Measurements from ENCODE around the gene ACADL.
A peak's percentile ranks its signal among the peaks of the same experiment; 100 is the strongest.

Gene ACADL

DNA sequence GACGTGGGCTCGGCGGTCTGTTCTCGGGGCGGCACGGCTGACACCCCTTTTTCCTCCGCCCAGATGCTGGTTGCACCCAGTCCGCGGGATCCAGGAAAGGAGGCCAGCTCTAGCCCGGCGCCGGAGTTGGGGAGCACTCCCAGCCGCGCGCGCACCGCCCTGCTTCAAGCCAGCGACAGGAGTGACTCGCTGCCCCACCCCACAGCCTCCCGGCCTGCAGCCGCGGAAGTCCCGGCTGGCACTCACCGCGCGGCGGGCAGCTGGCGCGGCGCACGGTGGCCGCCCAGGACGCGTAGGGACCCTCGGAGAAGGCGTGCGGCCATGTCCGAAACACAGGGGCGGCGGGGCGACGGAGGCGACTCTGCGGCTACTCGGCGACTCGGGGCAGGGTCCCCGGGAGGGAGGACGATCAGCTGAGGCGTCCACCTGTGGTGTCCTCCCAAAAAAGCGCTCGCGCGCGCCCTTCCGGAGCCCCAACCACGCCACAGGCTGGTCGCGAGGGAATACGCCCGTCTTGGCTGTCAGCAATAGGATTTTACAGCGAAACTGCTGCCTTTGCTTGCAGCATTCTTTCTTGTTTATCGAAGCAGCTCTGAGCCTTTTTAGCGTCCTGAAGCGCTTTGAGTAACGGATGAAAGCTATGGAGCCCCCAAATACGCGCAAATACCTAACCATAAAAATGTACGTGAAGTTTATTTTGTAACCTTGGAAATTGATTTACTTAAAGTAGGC is at the start of gene ACADL:
Gene ACADL (minus strand): TSS at position 507 of the 732 bp plus-strand sequence. CDS start 184 bp downstream, at position 323.
- DNase-seq: peak; percentile 5

GRCh38 chr2:210271300-210271699 is 46.1 kb upstream of the ACADL start:
- DNase-seq: no peak

DNA sequence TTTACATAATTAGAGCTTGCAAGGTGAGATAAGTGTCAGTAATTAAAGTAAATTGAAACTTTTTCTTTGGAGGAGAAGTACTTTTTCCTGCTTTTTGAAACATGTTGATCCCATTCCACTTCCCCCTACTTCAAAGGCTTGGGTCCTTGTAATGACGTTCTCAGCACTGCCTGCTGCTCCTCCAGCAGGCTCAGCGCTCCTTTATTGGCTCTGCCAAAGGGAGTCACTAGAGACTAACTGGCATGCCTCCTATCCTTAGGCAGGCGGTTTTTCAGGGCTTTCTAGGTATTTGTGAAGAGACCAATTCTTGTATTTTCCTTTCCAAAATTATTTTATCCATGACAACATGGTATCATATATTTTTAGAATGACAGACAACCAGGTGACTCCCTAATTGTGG is 43.9 kb upstream of the ACADL start:
- DNase-seq: no peak

GRCh38 chr2:210268281-210268680 is 43.0 kb upstream of the ACADL start:
- DNase-seq: no peak

DNA sequence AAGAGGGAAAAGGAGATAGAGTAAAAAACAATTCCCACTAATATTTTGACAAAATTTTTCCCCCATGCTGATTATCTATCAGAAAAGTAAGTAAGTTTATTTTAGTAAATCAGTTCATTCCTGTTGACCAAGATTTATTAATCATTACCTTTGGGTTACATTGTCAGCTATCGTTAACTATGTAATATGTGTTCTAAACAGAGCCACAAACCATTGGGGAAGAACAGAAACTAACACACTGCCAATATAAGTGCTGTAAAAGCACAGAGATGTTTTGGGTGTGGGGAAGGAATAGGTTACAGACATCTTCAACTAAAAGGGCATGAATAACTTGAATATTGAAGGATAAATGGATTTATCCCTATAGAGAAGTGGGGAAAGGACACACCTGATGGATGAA is 42.5 kb upstream of the ACADL start:
- no peak for DNase-seq

- DNase-seq: no peak
Measured at GRCh38 chr2:210264282-210264681, 39.0 kb upstream of the ACADL start.

DNA sequence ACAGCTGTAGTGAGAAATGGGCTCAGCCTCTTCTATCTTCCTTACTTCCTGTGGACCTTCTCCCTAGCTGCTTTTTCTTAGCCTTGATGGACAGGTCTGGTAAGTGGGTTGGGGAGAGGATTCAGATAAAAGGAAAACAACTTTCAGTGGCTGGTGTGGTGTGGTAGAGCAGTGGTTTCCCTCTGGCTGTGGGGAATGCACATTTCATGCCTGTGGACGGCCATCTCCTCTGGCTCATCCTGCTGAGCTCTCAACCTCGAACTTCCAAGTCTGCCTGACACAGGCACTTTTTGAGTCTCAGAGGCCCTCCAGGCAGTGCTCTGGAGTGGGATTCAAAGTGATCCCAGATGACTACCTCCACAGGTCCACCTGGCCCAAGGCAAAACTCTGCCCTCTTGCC is 38.6 kb upstream of the ACADL start:
- DNase-seq: no peak

DNA sequence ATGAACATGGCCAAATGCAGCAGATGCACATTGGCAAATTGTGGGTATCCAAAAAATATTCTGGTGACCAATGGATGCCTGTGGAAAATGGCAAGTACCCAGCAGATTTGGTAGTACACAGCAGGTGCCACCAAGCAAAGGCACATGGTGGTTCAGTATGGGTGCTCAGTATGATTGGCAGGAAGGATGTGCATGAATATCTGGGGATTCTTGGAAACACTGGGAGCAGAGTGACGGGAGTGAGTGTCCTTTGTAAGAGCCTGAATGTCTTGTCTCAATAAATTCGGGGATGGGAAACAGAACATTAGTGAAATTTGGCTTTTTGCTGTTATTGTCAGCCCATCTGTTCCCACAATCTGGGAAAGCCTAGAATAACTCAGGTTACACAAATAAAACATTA is 36.8 kb upstream of the ACADL start:
- no peak for DNase-seq

DNA sequence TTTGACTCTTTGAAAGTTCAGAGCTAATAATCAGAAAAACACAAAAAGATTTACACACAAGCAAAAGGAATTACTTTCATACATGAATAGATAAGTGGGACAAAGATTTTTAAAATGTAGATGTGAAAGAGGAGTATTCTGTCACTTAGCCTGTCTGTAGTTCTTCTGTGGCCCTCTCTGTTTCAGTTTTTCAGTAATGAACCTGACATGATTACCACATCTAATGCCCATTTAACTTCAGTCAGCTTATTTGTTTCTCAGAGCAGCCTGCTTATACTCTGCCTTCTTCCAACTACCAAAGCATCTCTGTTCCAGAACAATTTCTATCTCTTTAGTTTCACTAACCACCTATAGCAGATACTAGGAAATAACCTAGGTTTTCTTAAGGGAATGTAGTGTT is 34.4 kb upstream of the ACADL start:
- DNase-seq: no peak

DNA sequence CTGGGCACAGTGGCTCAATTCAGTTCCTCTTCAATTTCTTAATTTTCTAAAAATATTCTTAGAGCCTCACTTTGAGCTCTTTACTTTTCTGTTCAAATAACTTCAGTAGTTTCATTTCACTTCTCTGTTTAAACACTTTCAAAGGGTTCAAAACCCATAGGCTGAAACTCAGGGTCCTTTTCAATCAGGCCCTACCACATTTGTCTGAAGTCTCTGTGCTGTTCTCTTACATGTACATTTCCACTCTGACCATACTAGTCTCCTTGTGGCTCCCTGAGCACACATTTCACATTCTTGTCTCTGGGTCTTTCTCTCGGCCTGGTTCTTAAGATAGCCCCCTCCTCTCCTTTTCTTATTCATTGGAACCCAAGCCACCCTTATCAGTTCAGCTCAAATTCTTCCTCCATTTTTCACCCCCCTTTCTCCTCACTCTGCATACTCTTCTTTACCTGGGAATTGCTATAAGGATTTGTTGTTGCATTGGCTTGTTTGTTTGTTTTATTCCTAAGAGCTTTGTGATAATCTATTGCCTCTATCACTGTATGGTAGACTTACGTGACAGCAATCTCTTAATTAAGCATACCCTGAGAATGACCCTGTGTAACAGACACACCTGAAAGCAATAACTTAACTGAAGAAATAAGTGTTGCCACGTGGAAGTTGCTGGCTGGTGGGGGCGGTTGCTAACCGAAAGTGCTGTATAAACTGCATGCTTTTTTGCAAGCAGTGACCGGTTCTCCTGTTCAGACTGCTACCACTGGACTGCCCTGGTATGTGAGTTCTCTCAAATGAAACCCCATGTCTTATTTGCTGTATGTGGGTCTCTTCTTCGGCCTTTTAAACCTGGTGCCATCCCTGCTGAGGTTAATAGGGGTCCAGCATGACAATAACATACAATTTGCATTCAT is 27.7 kb upstream of the ACADL start:
- DNase-seq: no peak

- DNase-seq: no peak
Measured at GRCh38 chr2:210250622-210251021, 25.4 kb upstream of the ACADL start.

- DNase-seq: no peak
Measured at GRCh38 chr2:210233487-210233886, 8.2 kb upstream of the ACADL start.

DNA sequence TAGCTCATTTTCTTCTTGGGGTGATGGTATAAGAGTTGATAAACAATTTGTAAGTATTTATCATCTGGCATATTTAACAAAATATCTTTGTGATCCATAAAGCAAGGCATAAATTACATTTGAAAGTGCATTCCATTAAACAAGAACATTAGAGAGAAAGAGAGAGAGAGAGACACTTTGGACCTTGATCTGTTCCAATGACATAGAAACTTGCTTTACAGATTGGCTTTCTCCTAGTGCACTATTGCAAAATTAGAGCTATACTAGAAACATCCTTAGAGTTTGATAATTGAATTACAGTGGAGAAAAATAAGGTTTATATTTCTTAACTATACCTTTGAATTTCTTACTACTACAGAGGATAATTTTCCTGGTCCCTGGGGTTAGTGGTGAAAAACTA is 5.7 kb upstream of the ACADL start:
- no peak for DNase-seq

- DNase-seq: no peak
Measured at GRCh38 chr2:210230518-210230917, 5.3 kb upstream of the ACADL start.

DNA sequence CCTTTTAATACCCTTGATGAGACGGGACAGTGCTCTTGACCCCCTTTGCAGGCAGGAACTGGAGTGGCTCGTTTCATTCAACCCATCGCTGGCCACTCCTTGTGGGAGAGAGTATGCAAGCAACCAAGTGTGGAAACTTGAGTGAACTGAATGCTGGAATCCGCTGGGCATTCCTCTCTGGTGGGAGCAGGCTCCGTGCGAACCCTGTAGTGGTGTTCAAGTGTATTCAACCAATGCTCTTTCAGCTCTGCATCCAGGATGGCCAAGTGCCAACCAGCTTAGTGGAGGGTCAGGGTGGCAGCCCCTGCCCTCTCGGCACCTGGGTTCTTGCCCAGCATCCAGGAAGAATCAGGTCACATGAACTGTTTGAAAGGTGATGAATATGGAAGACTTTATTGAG is 3.3 kb upstream of the ACADL start:
- DNase-seq: no peak

- no peak for DNase-seq
Measured at GRCh38 chr2:210227290-210228088, 2.2 kb upstream of the ACADL start.

DNA sequence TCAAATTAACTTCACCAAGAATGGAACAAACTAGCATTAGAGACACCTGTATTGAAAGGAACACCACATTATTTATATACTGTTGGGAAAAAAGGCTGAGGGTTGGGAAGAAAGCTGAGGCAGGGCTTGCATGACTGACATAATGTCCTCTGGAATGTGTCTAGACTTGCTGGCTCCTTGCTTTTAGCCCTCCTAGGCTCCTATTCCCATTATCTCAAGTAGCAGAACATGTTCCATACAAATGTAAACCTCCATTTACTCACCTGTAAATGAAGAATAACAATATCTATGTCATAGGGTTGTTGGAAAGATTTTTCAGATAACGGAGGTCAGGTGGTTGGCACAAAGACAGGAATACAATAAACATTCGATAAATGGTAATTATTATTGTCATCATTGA is 976 bp upstream of the ACADL start:
- no peak for DNase-seq

- DNase-seq: no peak
Measured at GRCh38 chr2:210224591-210224940, 681 bp downstream of the ACADL start.

- no peak for DNase-seq
Measured at GRCh38 chr2:210215120-210215519, 10.1 kb downstream of the ACADL start.

GRCh38 chr2:210210185-210210584 is 15.1 kb downstream of the ACADL start:
- DNase-seq: no peak

DNA sequence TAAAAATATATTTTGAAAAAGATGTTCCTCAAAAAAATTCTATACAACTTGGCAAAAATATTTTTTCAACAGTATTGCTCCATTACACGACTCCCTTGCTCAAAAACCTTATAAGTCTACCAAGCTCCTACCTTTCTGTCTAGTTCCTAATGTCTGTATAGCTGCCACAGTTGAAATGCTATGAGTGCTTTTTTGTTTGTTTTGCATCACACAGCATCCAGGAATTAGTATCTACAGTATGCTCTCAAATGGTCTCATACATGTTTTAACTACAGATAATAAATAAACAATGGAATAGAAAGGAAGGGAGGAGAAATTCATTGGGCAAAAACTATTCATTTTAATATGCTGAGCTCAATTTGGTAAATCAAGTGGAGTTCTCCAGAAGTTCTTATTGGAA is 17.3 kb downstream of the ACADL start:
- DNase-seq: no peak

GRCh38 chr2:210203558-210203957 is 21.7 kb downstream of the ACADL start:
- no peak for DNase-seq

DNA sequence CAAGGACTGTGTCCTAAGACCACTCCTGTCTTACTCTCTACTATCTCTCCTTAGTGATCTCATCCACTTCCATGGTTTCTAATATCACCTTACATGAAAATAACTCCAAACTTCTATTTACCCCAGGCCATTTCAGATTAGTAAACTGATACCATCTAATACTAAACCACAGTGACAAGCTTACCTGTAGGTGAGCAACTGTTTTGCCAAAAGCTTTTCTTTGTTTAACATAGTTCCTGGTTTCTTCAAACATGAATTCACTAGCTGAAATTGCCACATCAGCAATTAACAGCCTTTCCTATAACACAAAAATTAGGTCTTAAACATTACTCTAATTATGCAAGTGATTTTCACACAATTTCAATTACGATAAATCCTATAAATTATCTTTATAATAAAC is 22.1 kb downstream of the ACADL start:
- no peak for DNase-seq

GRCh38 chr2:210199854-210200253 is 25.4 kb downstream of the ACADL start:
- no peak for DNase-seq

Measured in stimulated activated CD4-positive, alpha-beta T cell treated with anti-CD3 and anti-CD28 coated beads, Interleukin-1b, Interleukin-23, amount 100 ng/mL, for 48 hours (primary cell).